SK-N-SH treated with all-trans-retinoic acid at 6 μM for 48 hours (cell line): ENCODE measurements around the gene CDK10.

Experiments used
- ARNTL ChIP-seq: fragments of 450-650 bp; formaldehyde crosslinking; IDR thresholded peaks from 2 replicates; pipeline ENCODE4 v1.5.0; 2020; ENCODE audit warnings: low read depth, mild to moderate bottlenecking, moderate library complexity, borderline replicate concordance
- CREB5 ChIP-seq: fragments of 250-450 bp; sonication (Bioruptor Pico); IDR thresholded peaks from 2 replicates; pipeline ENCODE4 v1.5.1; 2020; ENCODE audit warnings: low read depth, mild to moderate bottlenecking, moderate library complexity
- GLIS3 ChIP-seq: fragments of 250-450 bp; sonication (Bioruptor Pico); IDR thresholded peaks from 2 replicates; pipeline ENCODE4 v1.5.0; 2020; ENCODE audit warnings: mild to moderate bottlenecking, moderate library complexity
- ISL1 ChIP-seq: fragments of 250-450 bp; sonication (Bioruptor Pico); IDR thresholded peaks from 2 replicates; pipeline ENCODE4 v2.1.2; 2022; ENCODE audit warnings: mild to moderate bottlenecking, moderate library complexity
- PATZ1 ChIP-seq: fragments of 250-450 bp; sonication (Bioruptor Pico); IDR thresholded peaks from 2 replicates; pipeline ENCODE4 v1.8.0; 2020; ENCODE audit warnings: mild to moderate bottlenecking, moderate library complexity, borderline replicate concordance
- PPARA ChIP-seq: fragments of 250-450 bp; sonication (Bioruptor Pico); IDR thresholded peaks from 2 replicates; pipeline ENCODE4 v1.5.0; 2020; ENCODE audit warnings: mild to moderate bottlenecking, borderline replicate concordance
- TCF4 ChIP-seq: fragments of 250-450 bp; sonication (Bioruptor Pico); IDR thresholded peaks from 2 replicates; pipeline ENCODE4 v1.8.0; 2021; ENCODE audit warnings: mild to moderate bottlenecking, moderate library complexity, borderline replicate concordance
- ZFP3 ChIP-seq: fragments of 250-450 bp; sonication (Bioruptor Pico); IDR thresholded peaks from 2 replicates; pipeline ENCODE4 v1.5.0; 2020; ENCODE audit warnings: mild to moderate bottlenecking, moderate library complexity
- ZFP30 ChIP-seq: fragments of 450-650 bp; formaldehyde crosslinking; IDR thresholded peaks from 2 replicates; pipeline ENCODE4 v1.5.0; 2022; ENCODE audit warnings: mild to moderate bottlenecking, moderate library complexity
- ZNF565 ChIP-seq: fragments of 450-650 bp; formaldehyde crosslinking; conservative IDR thresholded peaks from 2 replicates; pipeline ENCODE4 v1.5.0; 2020; ENCODE audit warnings: low read depth, mild to moderate bottlenecking, moderate library complexity
- ZNF70 ChIP-seq: fragments of 450-650 bp; formaldehyde crosslinking; IDR thresholded peaks from 2 replicates; pipeline ENCODE4 v1.5.0; 2020; ENCODE audit warnings: mild to moderate bottlenecking, moderate library complexity
- ZNF8 ChIP-seq: fragments of 450-650 bp; formaldehyde crosslinking; IDR thresholded peaks from 2 replicates; pipeline ENCODE4 v1.5.0; 2020; ENCODE audit warnings: mild to moderate bottlenecking, moderate library complexity

- TF ChIP-seq ZNF8 (CRISPR knock-in tag), result no peak
- no peak for TF ChIP-seq ARNTL (CRISPR knock-in tag)
- no peak for TF ChIP-seq ZFP3
- TF ChIP-seq PATZ1 (CRISPR knock-in tag), result no peak
- TF ChIP-seq TCF4 (CRISPR knock-in tag), result no peak
- no peak for TF ChIP-seq ZFP30 (CRISPR knock-in tag)
- no peak for TF ChIP-seq ZNF70 (CRISPR knock-in tag)
- no peak for TF ChIP-seq ISL1 (CRISPR knock-in tag)
- no peak for TF ChIP-seq ZNF565 (CRISPR knock-in tag)
- no peak for TF ChIP-seq CREB5 (CRISPR knock-in tag)
- no peak for TF ChIP-seq GLIS3 (CRISPR knock-in tag)
- no peak for TF ChIP-seq PPARA (CRISPR knock-in tag)
Measured at GRCh38 chr16:89742948-89743347, 56.5 kb downstream of the CDK10 start.
